EH (cell line): ENCODE data around the gene SMIM1.
A peak's percentile ranks its signal among the peaks of the same experiment; 100 is the strongest.
"Not testable (repeated sequence)": the region's sequence is repeated elsewhere in the genome, so short reads cannot be mapped to it uniquely, and the experiment has no call there.

Experiments
- DNase-seq: peaks from one replicate; pipeline ENCODE4 v3.0.0-alpha.2; 2015; ENCODE audit warnings: low read depth

Gene SMIM1

GRCh38 chr1:3736708-3737107, 35.8 kb upstream of the SMIM1 start:
- DNase-seq = no peak

DNA sequence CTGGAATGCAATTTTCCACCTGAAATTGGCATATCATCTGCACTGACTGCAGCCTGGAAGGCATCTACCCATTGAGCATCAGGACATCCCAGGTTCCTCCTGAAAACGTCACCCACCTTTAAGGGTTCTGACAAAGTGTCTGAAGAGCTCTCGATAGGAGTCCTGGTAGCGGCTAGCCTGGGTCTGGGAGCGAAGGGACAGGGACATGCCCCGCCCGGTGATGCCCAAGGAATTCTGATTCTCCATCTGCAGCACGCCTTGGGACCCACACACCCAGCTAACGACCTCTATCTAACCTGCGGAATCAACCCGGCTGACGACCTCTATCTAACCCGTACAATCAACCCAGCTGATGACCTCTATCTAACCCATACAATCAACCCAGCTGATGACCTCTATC, 33.6 kb upstream of the SMIM1 start:
- no peak for DNase-seq

GRCh38 chr1:3740042-3740441, 32.5 kb upstream of the SMIM1 start:
- DNase-seq = no peak

DNA sequence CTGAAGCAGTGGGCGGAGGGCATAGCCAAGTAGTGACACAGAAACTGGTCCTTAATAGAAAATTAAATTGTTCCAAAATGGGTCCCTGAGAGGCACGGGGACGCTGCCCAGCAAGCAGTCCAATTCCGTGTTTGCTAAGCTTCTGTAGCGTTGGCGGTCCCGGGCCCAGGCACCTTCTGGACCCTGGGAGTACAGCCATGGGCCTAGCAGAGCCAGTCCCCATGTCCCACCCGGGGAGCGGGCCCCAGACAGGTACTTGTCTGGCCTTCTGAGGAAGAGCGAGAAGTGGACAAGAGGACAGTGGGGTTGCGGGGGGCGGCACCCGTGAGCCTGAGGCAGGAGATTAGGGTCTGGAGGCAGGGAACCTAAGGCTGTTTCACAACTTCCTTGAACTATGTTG, 31.8 kb upstream of the SMIM1 start:
- DNase-seq = no peak

- no peak for DNase-seq
These were observed 30.7 kb upstream of the SMIM1 start for GRCh38 chr1:3741566-3742438.

DNA sequence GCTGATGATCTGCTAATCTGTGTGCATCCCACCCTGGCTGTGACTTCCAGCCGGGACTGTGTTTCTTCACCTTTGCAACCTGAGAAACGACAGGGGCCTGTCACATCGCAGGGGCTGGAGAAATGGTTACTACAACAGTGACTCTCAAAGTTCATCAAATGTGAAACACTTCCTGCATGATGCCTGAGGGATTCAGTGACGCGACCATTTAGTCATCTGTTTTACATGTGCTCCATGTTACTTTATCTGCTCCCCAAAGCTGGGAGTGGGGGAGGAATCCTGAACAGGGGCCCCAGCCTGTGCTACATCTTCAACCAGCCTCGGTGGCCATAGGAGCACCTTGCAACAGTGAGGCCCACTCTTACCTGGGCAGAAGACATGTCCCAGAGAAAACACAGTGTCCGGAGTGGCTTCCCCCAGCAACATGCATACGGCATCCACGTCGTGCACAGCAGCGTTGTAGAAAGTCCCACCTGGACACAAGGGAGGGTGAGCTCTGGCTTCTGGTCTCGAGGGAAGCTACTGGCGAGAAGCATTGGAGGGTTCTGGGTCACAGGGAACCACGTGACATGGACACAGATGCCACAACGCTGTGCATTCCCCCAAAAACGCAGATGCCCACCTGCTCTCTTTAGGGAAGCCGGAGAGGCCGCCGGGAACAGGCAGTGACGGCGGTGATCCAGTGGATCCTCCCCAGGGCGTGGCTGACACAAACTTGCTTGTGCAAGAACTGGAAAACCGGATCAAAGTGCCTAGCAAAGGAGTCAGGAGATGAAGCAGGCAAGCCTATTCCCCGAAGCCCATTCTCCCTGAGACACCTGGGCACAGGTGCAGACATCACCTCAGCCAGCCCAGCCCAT, 29.9 kb upstream of the SMIM1 start:
- no peak for DNase-seq

DNA sequence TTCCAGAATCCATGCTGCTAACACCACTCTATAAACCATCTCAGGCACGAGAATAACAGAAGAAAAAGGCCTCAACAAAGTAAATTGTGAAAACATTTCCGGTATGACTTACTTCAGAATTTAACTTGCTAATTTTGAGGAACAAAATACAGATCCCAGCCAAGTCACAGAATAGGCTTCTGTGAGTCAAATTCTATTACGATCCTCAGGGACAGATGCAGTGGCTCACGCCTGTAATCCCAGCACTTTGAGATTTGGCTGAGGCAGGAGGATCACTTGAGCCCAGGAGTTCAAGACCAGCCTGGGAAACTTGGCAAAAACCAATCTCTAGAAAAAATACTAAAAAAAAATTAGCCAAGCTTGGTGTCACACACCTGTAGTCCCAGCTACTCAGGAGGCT, 29.1 kb upstream of the SMIM1 start:
- peak; percentile 41 for DNase-seq

GRCh38 chr1:3743826-3744225, 28.7 kb upstream of the SMIM1 start:
- DNase-seq = no peak

DNA sequence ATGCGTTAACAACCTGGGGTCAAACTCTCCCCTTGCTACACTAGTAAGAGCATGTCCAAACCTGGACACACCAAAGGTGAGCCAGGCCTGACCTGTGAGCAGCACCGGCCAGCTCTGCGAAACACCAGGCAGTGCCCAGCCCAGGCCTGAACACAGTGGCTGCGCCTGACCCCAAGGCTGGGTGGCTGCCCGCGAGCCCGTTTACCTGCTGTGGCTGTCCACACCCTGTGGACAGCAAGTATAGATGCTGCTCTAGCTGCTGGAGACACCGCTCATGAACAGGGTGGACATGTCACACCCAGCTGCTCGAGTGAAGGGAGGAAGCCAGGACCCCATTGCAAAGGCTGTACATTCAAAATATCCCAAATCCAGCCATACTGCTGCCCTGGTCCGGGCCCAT, 27.9 kb upstream of the SMIM1 start:
- no peak for DNase-seq

- DNase-seq = no peak
These were observed 27.5 kb upstream of the SMIM1 start for GRCh38 chr1:3745071-3745470.

GRCh38 chr1:3745590-3746381, 26.8 kb upstream of the SMIM1 start:
- no peak for DNase-seq

GRCh38 chr1:3746389-3746829, 26.1 kb upstream of the SMIM1 start:
- DNase-seq = peak; percentile 9

- peak; percentile 76 for DNase-seq
These were observed 25.6 kb upstream of the SMIM1 start for GRCh38 chr1:3746830-3747521.

DNA sequence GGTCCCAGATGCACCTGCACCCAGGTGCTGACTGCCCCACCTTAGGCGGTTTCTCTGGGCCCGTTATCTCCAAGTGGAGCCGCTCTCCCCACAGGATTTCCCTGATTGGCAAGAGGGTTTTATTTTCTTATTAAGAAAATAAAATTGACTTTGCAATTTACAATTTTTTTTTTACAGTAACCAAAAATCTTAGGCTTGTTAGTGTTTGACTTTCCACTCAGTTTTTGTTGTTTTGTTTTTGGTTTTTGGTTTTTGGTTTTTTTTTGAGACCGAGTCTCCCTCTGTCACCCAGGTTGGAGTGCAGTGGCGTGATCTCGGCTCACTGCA, 25.1 kb upstream of the SMIM1 start:
- no peak for DNase-seq

- no peak for DNase-seq
These were observed 24.6 kb upstream of the SMIM1 start for GRCh38 chr1:3747903-3748302.

- DNase-seq = not testable (repeated sequence)
These were observed 24.1 kb upstream of the SMIM1 start for GRCh38 chr1:3748316-3748900.

- DNase-seq = no peak
These were observed 23.0 kb upstream of the SMIM1 start for GRCh38 chr1:3749512-3749911.

DNA sequence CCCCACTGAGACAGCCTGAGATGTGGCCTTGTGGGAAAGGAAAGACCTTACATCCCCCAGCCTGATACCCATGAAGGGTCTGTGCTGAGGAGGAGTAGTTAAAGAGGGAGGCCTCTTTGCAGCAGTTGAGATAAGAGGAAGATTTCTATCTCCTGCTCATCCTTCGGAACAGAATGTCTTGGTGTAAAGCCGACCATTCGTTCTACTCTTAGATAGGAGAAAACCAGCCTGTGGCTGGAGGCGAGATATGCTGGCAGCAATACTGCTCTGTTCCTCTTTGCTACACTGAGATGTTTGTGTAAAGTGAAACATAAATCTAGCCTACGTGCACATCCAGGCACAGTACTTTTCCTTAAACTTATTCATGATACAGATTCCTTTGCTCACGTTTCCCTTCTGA, 21.8 kb upstream of the SMIM1 start:
- no peak for DNase-seq

GRCh38 chr1:3752400-3752945, 20.1 kb upstream of the SMIM1 start, which contains the start of gene CCDC27:
Gene CCDC27, plus strand, starts transcription at chr1:3752450. Its CDS starts 32 bp downstream, at chr1:3752482.
- DNase-seq = no peak

- no peak for DNase-seq
These were observed 18.7 kb upstream of the SMIM1 start for GRCh38 chr1:3753656-3754454.
